Measurements from ENCODE around the gene GALNT15. TPM values are rescaled to one million over a fixed set of nuclear protein-coding genes. Genes with fewer than 3 reads are reported as not detected.

GALNT15 gene
- total RNA-seq, 2 experiments from 2014 or later, result not detected

GRCh38 chr3:16260046-16260445 lies 85.6 kb downstream of the GALNT15 start:
- no peaks in the 10 kb centered on the region for H3K9me3 Mint-ChIP-seq
- H3K4me3 Mint-ChIP-seq, result no peak overlapping the region
- H3K4me1 Mint-ChIP-seq (ENCODE audit: low read depth), result peaks cover 14% of the 10 kb centered on the region
- intact Hi-C loops (cut with micrococcal nuclease), result no loop called here
- no peak overlapping the region for H3K27ac Mint-ChIP-seq
- H3K36me3 Mint-ChIP-seq (ENCODE audit: low read depth), result peaks cover 14% of the 10 kb centered on the region
- no peak for TF ChIP-seq CTCF (IDR thresholded peaks at IDR 0.05)
- no peaks in the 10 kb centered on the region for H3K27me3 Mint-ChIP-seq
- DNase-seq (no peak), ATAC-seq (no peak)
- ChIA-PET POLR2A (no interaction called here), CTCF (interaction anchor here (1.2 kb wide), 2 partner anchors 12 to 244 kb away, joined by 3 to 4 read pairs; no protein-coding TSS in a partner anchor)

GRCh38 chr3:16262174-16262573 lies 87.7 kb downstream of the GALNT15 start:
- TF ChIP-seq CTCF (IDR thresholded peaks at IDR 0.05), result no peak
- H3K4me1 Mint-ChIP-seq (ENCODE audit: low read depth), result peaks cover 21% of the 10 kb centered on the region
- CTCF ChIA-PET, result no interaction called here
- no peak for DNase-seq
- POLR2A ChIA-PET, result interaction anchor here (0.9 kb wide), 1 partner anchor 11 kb away, joined by 3 read pairs; no protein-coding TSS in a partner anchor
- no peaks in the 10 kb centered on the region for H3K9me3 Mint-ChIP-seq
- no peak for ATAC-seq
- intact Hi-C loops (cut with micrococcal nuclease), result no loop called here
- H3K4me3 Mint-ChIP-seq, result no peak overlapping the region
- no peak overlapping the region for H3K27ac Mint-ChIP-seq
- no peaks in the 10 kb centered on the region for H3K27me3 Mint-ChIP-seq
- peaks cover 14% of the 10 kb centered on the region for H3K36me3 Mint-ChIP-seq (ENCODE audit: low read depth)

GRCh38 chr3:16264174-16264707 lies 89.8 kb downstream of the GALNT15 start:
- peak; percentile 10 for ATAC-seq
- intact Hi-C loops (cut with micrococcal nuclease), result no loop called here
- no peak for DNase-seq
- POLR2A ChIA-PET, result interaction anchor here (0.6 to 3.3 kb wide), 18 partner anchors 11 to 287 kb away, joined by 3 to 20 read pairs (median 4); no protein-coding TSS in a partner anchor
- Mint-ChIP-seq H3K9me3 (no peaks in the 10 kb centered on the region), H3K4me1 (ENCODE audit: low read depth) (peaks cover 32% of the 10 kb centered on the region), H3K4me3 (peak overlapping the region; percentile 92), H3K36me3 (ENCODE audit: low read depth) (peaks cover 14% of the 10 kb centered on the region), H3K27ac (peak overlapping the region; percentile 98), H3K27me3 (no peaks in the 10 kb centered on the region)
- no peak for TF ChIP-seq CTCF (IDR thresholded peaks at IDR 0.05)
- CTCF ChIA-PET, result interaction anchor here (0.7 to 10.5 kb wide), 13 partner anchors 10 to 331 kb away, joined by 3 to 138 read pairs (median 7); no protein-coding TSS in a partner anchor

GRCh38 chr3:16264708-16265454 lies 90.4 kb downstream of the GALNT15 start, which contains the start of the genes DPH3 and OXNAD1:
TSS of gene DPH3 (minus strand) at chr3:16264943. CDS start at chr3:16264876, 67 bp downstream.
TSS of gene OXNAD1 (plus strand) at chr3:16265212. CDS start at chr3:16270953, 5,741 bp downstream.
- intact Hi-C loops (cut with micrococcal nuclease), result no loop called here
- Mint-ChIP-seq H3K4me3 (peak within 1 kb of the TSS; percentile 92), H3K36me3 (ENCODE audit: low read depth) (peaks cover 15% of the 10 kb centered on the region), H3K9me3 (no peaks in the 10 kb centered on the region), H3K27me3 (no peaks in the 10 kb centered on the region), H3K4me1 (ENCODE audit: low read depth) (peaks cover 30% of the 10 kb centered on the region), H3K27ac (peak within 1 kb of the TSS; percentile 98)
- no peak for TF ChIP-seq CTCF (IDR thresholded peaks at IDR 0.05)
- DNase-seq, result peak; percentile 99
- ChIA-PET POLR2A (interaction anchor here (0.7 to 3.3 kb wide), 21 partner anchors 12 to 286 kb away, joined by 3 to 20 read pairs (median 4); no protein-coding TSS in a partner anchor), CTCF (interaction anchor here (0.9 to 10.5 kb wide), 15 partner anchors 10 to 335 kb away, joined by 3 to 138 read pairs (median 4); no protein-coding TSS in a partner anchor)
- ATAC-seq, result peak; percentile 98
